ENCODE results near the gene SCFD2.
A peak's percentile ranks its signal among the peaks of the same experiment; 100 is the strongest.
"Not testable (repeated sequence)": the region's sequence is repeated elsewhere in the genome, so short reads cannot be mapped to it uniquely, and the experiment has no call there.

The SCFD2 gene

DNA sequence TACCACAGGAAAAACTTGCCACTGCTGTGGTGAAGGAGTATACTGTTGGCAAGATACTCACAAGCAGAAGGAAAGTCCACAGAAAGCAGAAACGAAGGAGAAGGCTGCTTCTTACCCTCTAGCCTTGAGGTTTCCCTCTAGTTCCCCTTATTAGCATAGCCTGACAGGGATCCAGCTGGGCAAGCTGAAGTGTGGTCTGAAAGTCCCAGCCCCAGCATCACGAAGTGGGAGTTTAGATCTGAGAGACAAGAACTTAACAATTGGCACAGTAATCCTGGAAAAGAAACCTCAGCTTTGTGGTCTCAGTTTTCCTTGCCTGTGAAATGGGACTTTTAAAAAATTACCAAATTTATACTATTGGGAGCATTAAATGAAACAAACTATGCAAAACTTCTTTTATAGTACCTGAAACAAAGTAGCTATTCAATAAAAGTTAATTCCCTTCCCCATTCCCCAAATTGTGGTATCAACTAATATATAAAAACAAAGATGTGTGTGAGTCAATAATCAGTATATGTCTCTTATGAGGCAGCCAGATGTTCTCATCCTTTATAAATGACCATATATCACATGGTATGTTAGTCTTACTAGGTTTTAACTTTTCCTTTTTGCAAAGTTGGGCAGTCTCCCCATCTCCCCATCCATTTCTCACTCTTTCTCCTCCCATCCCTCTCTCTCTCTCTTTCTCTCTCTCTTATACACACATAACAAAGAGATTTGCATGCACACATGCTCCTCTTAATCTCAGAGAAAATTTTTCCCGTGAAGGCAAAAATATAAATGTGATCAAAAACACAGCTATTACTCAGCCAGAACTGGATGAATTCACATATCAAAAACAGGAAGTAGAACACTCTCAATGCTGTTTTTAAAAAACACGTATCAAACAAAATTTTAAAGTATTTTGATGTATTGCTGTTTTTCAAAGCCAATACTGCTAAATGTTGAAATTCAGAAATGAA is 57.8 kb downstream of the SCFD2 start:
- Histone ChIP-seq H3K4me3 (ENCODE audit: low read length) (peak overlapping the region; percentile 25), H4K20me1 (ENCODE audit: insufficient read depth, low read length) (no peaks in the 10 kb centered on the region), H3K27me3 (ENCODE audit: low read depth, low read length) (no peaks in the 10 kb centered on the region), H3K36me3 (replicated peaks; ENCODE audit: low read depth, low read length) (peaks cover 2% of the 10 kb centered on the region), H3K79me2 (ENCODE audit: low read length) (peaks cover 15% of the 10 kb centered on the region), H3K4me1 (ENCODE audit: low read length) (peaks cover 29% of the 10 kb centered on the region), H2AFZ (ENCODE audit: low read depth, low read length) (no peak overlapping the region), H3K9me3 (ENCODE audit: insufficient read depth, low read length) (no peaks in the 10 kb centered on the region), H3K4me2 (ENCODE audit: low read length) (peak overlapping the region; percentile 50), H3K9ac (ENCODE audit: low read length) (no peak overlapping the region), H3K27ac (ENCODE audit: low read length) (no peak overlapping the region)
- TF ChIP-seq EZH2phosphoT487 (IDR thresholded peaks at IDR 0.05; ENCODE audit: low read depth) = no peak
- TF ChIP-seq, protein P1, sequence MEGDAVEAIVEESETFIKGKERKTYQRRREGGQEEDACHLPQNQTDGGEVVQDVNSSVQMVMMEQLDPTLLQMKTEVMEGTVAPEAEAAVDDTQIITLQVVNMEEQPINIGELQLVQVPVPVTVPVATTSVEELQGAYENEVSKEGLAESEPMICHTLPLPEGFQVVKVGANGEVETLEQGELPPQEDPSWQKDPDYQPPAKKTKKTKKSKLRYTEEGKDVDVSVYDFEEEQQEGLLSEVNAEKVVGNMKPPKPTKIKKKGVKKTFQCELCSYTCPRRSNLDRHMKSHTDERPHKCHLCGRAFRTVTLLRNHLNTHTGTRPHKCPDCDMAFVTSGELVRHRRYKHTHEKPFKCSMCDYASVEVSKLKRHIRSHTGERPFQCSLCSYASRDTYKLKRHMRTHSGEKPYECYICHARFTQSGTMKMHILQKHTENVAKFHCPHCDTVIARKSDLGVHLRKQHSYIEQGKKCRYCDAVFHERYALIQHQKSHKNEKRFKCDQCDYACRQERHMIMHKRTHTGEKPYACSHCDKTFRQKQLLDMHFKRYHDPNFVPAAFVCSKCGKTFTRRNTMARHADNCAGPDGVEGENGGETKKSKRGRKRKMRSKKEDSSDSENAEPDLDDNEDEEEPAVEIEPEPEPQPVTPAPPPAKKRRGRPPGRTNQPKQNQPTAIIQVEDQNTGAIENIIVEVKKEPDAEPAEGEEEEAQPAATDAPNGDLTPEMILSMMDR (IDR thresholded peaks at IDR 0.05; ENCODE audit: low read depth, low read length) = no peak

DNA sequence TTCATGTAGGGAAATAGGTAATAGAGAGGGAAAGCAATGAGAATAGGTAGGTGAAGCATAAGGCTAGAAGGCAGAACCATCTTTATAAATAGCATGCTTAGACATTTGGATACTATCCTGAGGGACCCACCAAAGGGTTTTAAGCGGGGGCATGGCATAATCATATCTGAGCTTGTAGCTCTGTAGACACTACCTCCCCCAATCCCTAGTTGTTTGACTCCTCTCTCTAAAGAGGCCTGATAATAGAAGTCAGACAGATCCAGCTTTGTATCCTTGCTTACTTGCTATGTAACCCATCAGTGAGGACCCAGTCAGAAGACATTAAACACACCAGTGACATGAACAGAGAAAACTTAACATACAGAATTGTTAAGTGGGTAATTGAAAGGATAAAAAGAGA is 58.7 kb downstream of the SCFD2 start:
- TF ChIP-seq, protein P1 (IDR thresholded peaks at IDR 0.05; ENCODE audit: low read depth, low read length) = no peak
- no peak for TF ChIP-seq EZH2phosphoT487 (IDR thresholded peaks at IDR 0.05; ENCODE audit: low read depth)
- Histone ChIP-seq H3K4me2 (ENCODE audit: low read length) (peak overlapping the region; percentile 50), H3K79me2 (ENCODE audit: low read length) (peaks cover 15% of the 10 kb centered on the region), H3K4me1 (ENCODE audit: low read length) (peaks cover 29% of the 10 kb centered on the region), H3K27ac (ENCODE audit: low read length) (no peak overlapping the region), H2AFZ (ENCODE audit: low read depth, low read length) (no peak overlapping the region), H4K20me1 (ENCODE audit: insufficient read depth, low read length) (no peaks in the 10 kb centered on the region), H3K9me3 (ENCODE audit: insufficient read depth, low read length) (no peaks in the 10 kb centered on the region), H3K9ac (ENCODE audit: low read length) (no peak overlapping the region), H3K36me3 (replicated peaks; ENCODE audit: low read depth, low read length) (peaks cover 2% of the 10 kb centered on the region), H3K4me3 (ENCODE audit: low read length) (no peak overlapping the region), H3K27me3 (ENCODE audit: low read depth, low read length) (no peaks in the 10 kb centered on the region)

DNA sequence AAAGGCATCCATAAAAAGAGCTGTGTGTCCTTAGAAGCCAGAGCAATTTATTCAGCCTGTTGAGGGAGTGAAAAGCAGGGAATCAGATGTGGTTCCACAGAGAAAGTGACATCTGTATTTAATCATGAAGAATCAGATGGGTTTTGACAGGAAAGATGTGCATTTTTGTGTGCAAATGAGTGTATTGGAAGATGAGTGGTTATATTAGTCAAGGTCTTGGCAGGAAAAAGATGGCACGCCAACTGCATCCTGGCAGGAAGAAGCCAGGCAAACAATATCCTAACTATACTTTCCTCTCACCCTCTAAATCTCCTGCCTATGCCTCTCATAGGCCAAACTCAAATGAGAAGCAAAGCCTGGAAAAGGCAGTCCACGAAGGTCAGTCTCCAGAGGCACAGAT is 59.1 kb downstream of the SCFD2 start:
- H3K27ac ChIP-seq (ENCODE audit: low read length) = no peak overlapping the region
- H2AFZ ChIP-seq (ENCODE audit: low read depth, low read length) = no peak overlapping the region
- peaks cover 29% of the 10 kb centered on the region for H3K4me1 ChIP-seq (ENCODE audit: low read length)
- TF ChIP-seq, protein P1 (IDR thresholded peaks at IDR 0.05; ENCODE audit: low read depth, low read length) = no peak
- TF ChIP-seq EZH2phosphoT487 (IDR thresholded peaks at IDR 0.05; ENCODE audit: low read depth) = no peak
- H3K36me3 ChIP-seq (replicated peaks; ENCODE audit: low read depth, low read length) = peaks cover 2% of the 10 kb centered on the region
- no peak overlapping the region for H3K9ac ChIP-seq (ENCODE audit: low read length)
- H3K27me3 ChIP-seq (ENCODE audit: low read depth, low read length) = no peaks in the 10 kb centered on the region
- no peaks in the 10 kb centered on the region for H3K9me3 ChIP-seq (ENCODE audit: insufficient read depth, low read length)
- no peak overlapping the region for H3K4me2 ChIP-seq (ENCODE audit: low read length)
- no peak overlapping the region for H3K4me3 ChIP-seq (ENCODE audit: low read length)
- no peaks in the 10 kb centered on the region for H4K20me1 ChIP-seq (ENCODE audit: insufficient read depth, low read length)
- H3K79me2 ChIP-seq (ENCODE audit: low read length) = peaks cover 15% of the 10 kb centered on the region

DNA sequence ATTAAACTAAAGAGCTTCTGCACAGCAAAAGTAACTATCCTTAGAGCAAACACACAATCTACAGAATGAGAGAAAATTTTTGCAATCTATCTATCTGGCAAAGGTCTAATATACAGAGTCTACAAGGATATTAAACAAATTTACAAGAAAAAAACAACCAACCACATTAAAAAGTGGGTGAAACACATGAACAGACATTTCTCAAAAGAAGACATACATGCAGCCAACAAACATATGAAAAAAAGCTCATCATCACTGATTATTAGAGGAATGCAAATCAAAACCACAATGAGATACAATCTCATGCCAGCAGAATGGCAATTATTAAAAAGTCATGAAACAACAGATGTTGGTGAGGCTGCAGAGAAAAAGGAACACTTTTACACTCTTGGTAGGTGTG is 73.7 kb downstream of the SCFD2 start:
- not testable (repeated sequence) for H3K4me1 ChIP-seq (ENCODE audit: low read length); H2AFZ ChIP-seq (ENCODE audit: low read depth, low read length); H3K27ac ChIP-seq (ENCODE audit: low read length); H3K4me2 ChIP-seq (ENCODE audit: low read length); H3K9ac ChIP-seq (ENCODE audit: low read length); H3K4me3 ChIP-seq (ENCODE audit: low read length); H3K27me3 ChIP-seq (ENCODE audit: low read depth, low read length); H4K20me1 ChIP-seq (ENCODE audit: insufficient read depth, low read length); H3K36me3 ChIP-seq (replicated peaks; ENCODE audit: low read depth, low read length); H3K9me3 ChIP-seq (ENCODE audit: insufficient read depth, low read length)
- H3K79me2 ChIP-seq (ENCODE audit: low read length) = peaks cover 17% of the 10 kb centered on the region
